Neural cell (in vitro differentiated cells): ENCODE data around the gene EGLN2. TPM values are rescaled to one million over a fixed set of nuclear protein-coding genes. Genes with fewer than 3 reads are reported as not detected.
"Not testable (repeated sequence)": the region's sequence is repeated elsewhere in the genome, so short reads cannot be mapped to it uniquely, and the experiment has no call there.

Experiments used
- H2AFZ ChIP-seq: fragments of 200-600, 300-800 bp; sonication (generic), shearing (Covaris generic); 2 replicates; pipeline ENCODE4 v1.6.0; 2014; ENCODE audit warnings: low read depth, mild to moderate bottlenecking, antibody characterized with exemption, low read length, moderate library complexity
- H3F3A ChIP-seq: fragments of 200-600 bp; shearing (Covaris generic); 2 replicates; pipeline ENCODE4 v1.6.1; 2016; ENCODE audit warnings: mild to moderate bottlenecking, moderate library complexity, mixed read lengths, antibody characterized with exemption, low read length; ENCODE audit not compliant: insufficient read depth, poor library complexity, severe bottlenecking
- H3K27ac ChIP-seq: fragments of 200-600, 300-800 bp; sonication (generic), shearing (Covaris generic); 2 replicates; pipeline ENCODE4 v1.5.1; 2014; ENCODE audit warnings: mild to moderate bottlenecking, low read length, moderate library complexity
- H3K27me3 ChIP-seq: fragments of 300-800, 200-600 bp; sonication (generic), shearing (Covaris generic); 2 replicates; pipeline ENCODE4 v1.6.0; 2014; ENCODE audit warnings: mild to moderate bottlenecking, low read depth, low read length, moderate library complexity; ENCODE audit not compliant: insufficient read depth
- H3K36me3 ChIP-seq: fragments of 300-800, 200-600 bp; sonication (generic), shearing (Covaris generic); 2 replicates; pipeline ENCODE4 v1.5.1; 2014; ENCODE audit warnings: mild to moderate bottlenecking, antibody characterized with exemption, low read length, moderate library complexity; ENCODE audit not compliant: insufficient read depth
- H3K4me2 ChIP-seq: fragments of 300-800, 200-600 bp; sonication (generic), shearing (Covaris generic); 2 replicates; pipeline ENCODE4 v1.6.0; 2014; ENCODE audit warnings: mild to moderate bottlenecking, low read length
- H3K4me3 ChIP-seq: fragments of 300-800, 200-600 bp; sonication (generic), shearing (Covaris generic); 2 replicates; pipeline ENCODE4 v1.5.1; 2014; ENCODE audit warnings: mild to moderate bottlenecking, low read length, moderate library complexity
- H3K79me2 ChIP-seq: fragments of 200-600 bp; shearing (Covaris generic); replicated peaks from 2 replicates; pipeline ENCODE4 v1.6.0; 2014; ENCODE audit warnings: mild to moderate bottlenecking, low read length, moderate library complexity; ENCODE audit not compliant: insufficient read depth
- H3K9ac ChIP-seq: fragments of 300-800, 200-600 bp; sonication (generic), shearing (Covaris generic); 2 replicates; pipeline ENCODE4 v1.6.1; 2016; ENCODE audit warnings: mild to moderate bottlenecking, low read length, mixed read lengths
- H3K9me2 ChIP-seq: fragments of 200-600 bp; shearing (Covaris generic); 2 replicates; pipeline ENCODE4 v1.6.1; 2016; ENCODE audit warnings: mild to moderate bottlenecking, low read length, mixed read lengths; ENCODE audit not compliant: insufficient read depth
- H3K9me3 ChIP-seq: fragments of 200-600, 300-800 bp; sonication (generic), shearing (Covaris generic); 2 replicates; pipeline ENCODE4 v1.6.1; 2016; ENCODE audit warnings: mild to moderate bottlenecking, mixed run types, low read length, moderate library complexity, mixed read lengths
- H4K20me1 ChIP-seq: fragments of 200-600 bp; shearing (Covaris generic); 2 replicates; pipeline ENCODE4 v1.6.1; 2016; ENCODE audit warnings: mild to moderate bottlenecking, mixed run types; ENCODE audit not compliant: insufficient read depth
- EP300 ChIP-seq: fragments of 450-650 bp; conservative IDR thresholded peaks from 2 replicates; pipeline ENCODE4 v1.6.1; 2014; ENCODE audit warnings: antibody characterized with exemption, mild to moderate bottlenecking, moderate library complexity; ENCODE audit not compliant: poor library complexity, severe bottlenecking
- EZH2 ChIP-seq: fragments of 200-600, 300-800 bp; shearing (Covaris generic), sonication (generic); IDR thresholded peaks from 2 replicates; pipeline ENCODE4 v1.6.1; 2014; ENCODE audit warnings: antibody characterized with exemption, low read length, borderline replicate concordance, mild to moderate bottlenecking; ENCODE audit not compliant: insufficient read depth, poor library complexity, severe bottlenecking
- MXI1 ChIP-seq: fragments of 450-650 bp; conservative IDR thresholded peaks from 2 replicates; pipeline ENCODE4 v1.6.1; 2014; ENCODE audit warnings: antibody characterized with exemption, mild to moderate bottlenecking; ENCODE audit not compliant: poor library complexity, severe bottlenecking
- POLR2AphosphoS5 ChIP-seq: IDR thresholded peaks from 2 replicates; pipeline ENCODE4 v1.6.1; 2012
- RAD21 ChIP-seq: fragments of 450-650 bp; conservative IDR thresholded peaks from 2 replicates; pipeline ENCODE4 v1.6.1; 2014; ENCODE audit warnings: antibody characterized with exemption, mild to moderate bottlenecking, moderate library complexity
- SMC3 ChIP-seq: fragments of 450-650 bp; conservative IDR thresholded peaks from 2 replicates; pipeline ENCODE4 v1.6.1; 2014; ENCODE audit warnings: antibody characterized with exemption, mild to moderate bottlenecking, moderate library complexity; ENCODE audit not compliant: poor library complexity
- TAF1 ChIP-seq: IDR thresholded peaks from 2 replicates; pipeline ENCODE4 v1.6.1; 2012; ENCODE audit warnings: low read depth
- polyA plus RNA-seq: library from polyadenylated mRNA; depleted of rRNA; stranded (reverse); fragments of >200 nt; gene quantifications from 2 replicates; pipeline ENCODE4 v1.2.3, GENCODE V29; 2014
- TF ChIP-seq, protein P1 (sequence below): fragments of 450-650 bp; IDR thresholded peaks from 2 replicates; pipeline ENCODE4 v1.5.1; 2014; ENCODE audit warnings: antibody characterized with exemption, mild to moderate bottlenecking, moderate library complexity; ENCODE audit not compliant: poor library complexity, severe bottlenecking
- TF ChIP-seq, protein P2 (sequence below): IDR thresholded peaks from 2 replicates; pipeline ENCODE4 v1.6.1; 2012; ENCODE audit warnings: borderline replicate concordance

The EGLN2 gene
- polyA plus RNA-seq, 1 donor from 2014 or later: 112 TPM

DNA sequence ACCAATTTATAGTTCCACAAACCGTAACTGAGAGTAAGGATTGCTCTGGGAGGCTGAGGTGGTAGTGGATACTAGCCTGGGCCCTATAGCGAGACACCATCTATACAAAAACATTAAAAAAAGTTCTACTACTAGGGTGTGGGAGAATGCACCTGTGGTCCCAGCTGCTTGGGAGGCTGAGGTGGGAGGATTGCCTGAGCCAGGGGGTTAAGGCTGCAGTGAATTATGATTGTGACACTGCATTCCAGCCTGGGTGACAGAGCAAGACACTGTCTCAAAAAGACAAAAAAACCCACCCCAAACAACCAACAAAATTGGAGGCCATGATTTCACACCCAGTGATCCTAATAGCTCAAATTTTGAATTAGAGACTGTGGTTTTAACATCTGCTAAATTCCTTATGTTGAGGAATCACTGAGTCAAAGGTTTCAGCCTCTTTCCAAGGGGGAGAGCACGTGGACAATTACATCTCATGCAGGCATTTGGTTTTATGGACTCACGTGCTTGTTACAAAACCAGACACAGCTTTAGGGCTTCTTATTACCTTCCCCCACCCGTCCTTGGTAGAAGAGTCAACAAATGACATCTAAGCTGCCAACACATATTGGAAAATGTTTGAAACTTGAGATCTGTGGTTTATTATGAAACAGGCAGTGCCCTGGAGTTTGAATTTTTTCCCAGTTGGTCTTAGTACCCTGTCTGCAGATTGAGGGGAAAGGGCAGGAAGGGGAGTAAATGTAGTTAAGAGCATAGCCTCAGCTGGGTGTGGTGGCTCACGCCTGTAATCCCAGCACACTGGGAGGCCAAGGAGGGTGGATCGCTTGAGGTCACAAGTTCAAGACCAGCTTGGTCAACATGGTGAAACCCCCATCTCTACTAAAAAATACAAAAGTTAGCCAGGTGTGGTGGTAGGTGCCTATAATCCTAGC, 32.8 kb downstream of the EGLN2 start:
- H2AFZ ChIP-seq: no peak overlapping the region
- no peak overlapping the region for H3K4me2 ChIP-seq
- TF ChIP-seq SMC3 (no peak), MXI1 (no peak), POLR2AphosphoS5 (no peak), EZH2 (no peak), EP300 (no peak), TAF1 (no peak), RAD21 (no peak)
- TF ChIP-seq, protein P1, sequence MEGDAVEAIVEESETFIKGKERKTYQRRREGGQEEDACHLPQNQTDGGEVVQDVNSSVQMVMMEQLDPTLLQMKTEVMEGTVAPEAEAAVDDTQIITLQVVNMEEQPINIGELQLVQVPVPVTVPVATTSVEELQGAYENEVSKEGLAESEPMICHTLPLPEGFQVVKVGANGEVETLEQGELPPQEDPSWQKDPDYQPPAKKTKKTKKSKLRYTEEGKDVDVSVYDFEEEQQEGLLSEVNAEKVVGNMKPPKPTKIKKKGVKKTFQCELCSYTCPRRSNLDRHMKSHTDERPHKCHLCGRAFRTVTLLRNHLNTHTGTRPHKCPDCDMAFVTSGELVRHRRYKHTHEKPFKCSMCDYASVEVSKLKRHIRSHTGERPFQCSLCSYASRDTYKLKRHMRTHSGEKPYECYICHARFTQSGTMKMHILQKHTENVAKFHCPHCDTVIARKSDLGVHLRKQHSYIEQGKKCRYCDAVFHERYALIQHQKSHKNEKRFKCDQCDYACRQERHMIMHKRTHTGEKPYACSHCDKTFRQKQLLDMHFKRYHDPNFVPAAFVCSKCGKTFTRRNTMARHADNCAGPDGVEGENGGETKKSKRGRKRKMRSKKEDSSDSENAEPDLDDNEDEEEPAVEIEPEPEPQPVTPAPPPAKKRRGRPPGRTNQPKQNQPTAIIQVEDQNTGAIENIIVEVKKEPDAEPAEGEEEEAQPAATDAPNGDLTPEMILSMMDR: no peak
- TF ChIP-seq, protein P2, sequence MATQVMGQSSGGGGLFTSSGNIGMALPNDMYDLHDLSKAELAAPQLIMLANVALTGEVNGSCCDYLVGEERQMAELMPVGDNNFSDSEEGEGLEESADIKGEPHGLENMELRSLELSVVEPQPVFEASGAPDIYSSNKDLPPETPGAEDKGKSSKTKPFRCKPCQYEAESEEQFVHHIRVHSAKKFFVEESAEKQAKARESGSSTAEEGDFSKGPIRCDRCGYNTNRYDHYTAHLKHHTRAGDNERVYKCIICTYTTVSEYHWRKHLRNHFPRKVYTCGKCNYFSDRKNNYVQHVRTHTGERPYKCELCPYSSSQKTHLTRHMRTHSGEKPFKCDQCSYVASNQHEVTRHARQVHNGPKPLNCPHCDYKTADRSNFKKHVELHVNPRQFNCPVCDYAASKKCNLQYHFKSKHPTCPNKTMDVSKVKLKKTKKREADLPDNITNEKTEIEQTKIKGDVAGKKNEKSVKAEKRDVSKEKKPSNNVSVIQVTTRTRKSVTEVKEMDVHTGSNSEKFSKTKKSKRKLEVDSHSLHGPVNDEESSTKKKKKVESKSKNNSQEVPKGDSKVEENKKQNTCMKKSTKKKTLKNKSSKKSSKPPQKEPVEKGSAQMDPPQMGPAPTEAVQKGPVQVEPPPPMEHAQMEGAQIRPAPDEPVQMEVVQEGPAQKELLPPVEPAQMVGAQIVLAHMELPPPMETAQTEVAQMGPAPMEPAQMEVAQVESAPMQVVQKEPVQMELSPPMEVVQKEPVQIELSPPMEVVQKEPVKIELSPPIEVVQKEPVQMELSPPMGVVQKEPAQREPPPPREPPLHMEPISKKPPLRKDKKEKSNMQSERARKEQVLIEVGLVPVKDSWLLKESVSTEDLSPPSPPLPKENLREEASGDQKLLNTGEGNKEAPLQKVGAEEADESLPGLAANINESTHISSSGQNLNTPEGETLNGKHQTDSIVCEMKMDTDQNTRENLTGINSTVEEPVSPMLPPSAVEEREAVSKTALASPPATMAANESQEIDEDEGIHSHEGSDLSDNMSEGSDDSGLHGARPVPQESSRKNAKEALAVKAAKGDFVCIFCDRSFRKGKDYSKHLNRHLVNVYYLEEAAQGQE: no peak
- no peaks in the 10 kb centered on the region for H3K79me2 ChIP-seq
- H3K9me2 ChIP-seq: no peaks in the 10 kb centered on the region
- H3K36me3 ChIP-seq: no peaks in the 10 kb centered on the region
- H3K9me3 ChIP-seq: no peaks in the 10 kb centered on the region
- no peak overlapping the region for H3K9ac ChIP-seq
- no peaks in the 10 kb centered on the region for H3K27me3 ChIP-seq
- H3K4me3 ChIP-seq: no peak overlapping the region
- no peaks in the 10 kb centered on the region for H3F3A ChIP-seq
- H3K27ac ChIP-seq: no peak overlapping the region
- H4K20me1 ChIP-seq: no peaks in the 10 kb centered on the region

DNA sequence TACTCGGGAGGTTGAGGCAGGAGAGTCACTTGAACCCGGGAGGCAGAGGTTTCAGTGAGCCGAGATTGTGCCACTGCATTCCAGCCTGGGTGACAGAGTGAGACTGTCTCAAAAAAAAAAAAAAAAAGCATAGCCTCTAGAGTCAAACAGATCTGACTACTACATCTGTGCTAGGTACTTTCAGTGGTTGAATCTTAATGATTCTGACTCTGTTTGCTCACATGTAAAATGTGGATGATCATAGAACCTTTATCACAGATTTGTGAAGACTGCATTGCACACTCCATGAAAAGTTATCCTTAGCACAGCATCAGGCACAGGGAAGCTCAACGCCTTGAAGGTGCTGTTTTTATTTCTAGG, 33.4 kb downstream of the EGLN2 start:
- not testable (repeated sequence) for H3K4me2 ChIP-seq, H3K27ac ChIP-seq, H3K27me3 ChIP-seq, H2AFZ ChIP-seq, H3K9ac ChIP-seq, H3K9me2 ChIP-seq, H3F3A ChIP-seq, H3K79me2 ChIP-seq, H3K4me3 ChIP-seq, H3K9me3 ChIP-seq, H3K36me3 ChIP-seq, H4K20me1 ChIP-seq

DNA sequence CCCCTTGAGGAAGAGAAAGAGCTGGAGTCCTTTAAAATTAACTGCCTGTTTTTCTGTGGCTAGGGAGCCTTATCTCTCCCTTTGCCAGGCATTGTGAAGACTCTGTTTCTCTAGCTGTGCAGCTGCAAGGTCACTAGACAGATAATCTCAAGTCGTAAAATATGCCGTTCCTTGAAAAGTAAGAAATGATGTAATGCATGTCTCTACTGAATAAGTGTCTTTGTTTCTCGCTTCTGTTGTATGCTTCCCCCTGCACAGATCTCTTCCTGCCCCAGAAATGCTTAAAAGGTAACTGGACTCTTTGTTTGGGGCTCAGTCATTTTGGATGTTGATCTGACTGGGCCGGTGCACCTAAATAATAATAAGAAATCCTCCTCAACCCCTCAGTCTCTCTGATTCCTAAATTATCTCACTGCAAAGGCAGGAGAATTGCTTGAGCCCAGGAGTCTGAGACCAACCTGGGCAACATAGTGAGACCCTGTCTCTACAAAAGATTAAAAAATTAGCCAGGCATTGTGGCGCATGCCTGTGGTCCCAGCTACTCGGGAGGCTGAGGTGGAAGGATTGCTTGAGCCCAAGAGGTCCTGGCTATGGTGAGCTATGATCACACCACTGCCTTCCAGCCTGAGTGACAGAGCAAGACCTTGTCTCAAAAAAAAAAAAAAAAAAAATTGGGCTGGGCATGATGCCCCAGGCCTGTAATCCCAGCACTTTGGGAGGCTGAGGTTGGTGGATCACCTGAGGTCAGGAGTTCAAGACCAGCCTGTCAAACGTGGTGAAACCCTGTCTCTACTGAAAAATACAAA, 34.9 kb downstream of the EGLN2 start:
- not testable (repeated sequence) for H3K36me3 ChIP-seq, H3K27ac ChIP-seq, H3K4me2 ChIP-seq, H3K9ac ChIP-seq, H3K79me2 ChIP-seq, H3K9me3 ChIP-seq, H3K27me3 ChIP-seq, H2AFZ ChIP-seq, H3K9me2 ChIP-seq, H3K4me3 ChIP-seq, H4K20me1 ChIP-seq, H3F3A ChIP-seq
